ENCODE measurements around the gene SNRPD2.

- no peak for TF ChIP-seq CTCF (IDR thresholded peaks at IDR 0.05; ENCODE audit: insufficient read depth, low read length, poor library complexity, severe bottlenecking)
- no peak for TF ChIP-seq EZH2phosphoT487 (conservative IDR thresholded peaks at IDR 0.05; ENCODE audit: low read length)
These were observed 38.1 kb upstream of the SNRPD2 start for GRCh38 chr19:45729800-45730290.
